GM12892 (cell line): ENCODE data around the gene RPL38.

Source experiments
- DNase-seq: peaks from one replicate; pipeline ENCODE4 v3.0.0; 2011; ENCODE audit not compliant: insufficient read length
- FAIRE-seq: peaks from 2 replicates; lab custom pipeline; 2011; peaks lifted over from hg19 to GRCh38; lab: Jason Lieb, UNC
- POLR2A ChIP-seq: IDR thresholded peaks from 2 replicates; pipeline ENCODE4 v1.6.1; 2011; ENCODE audit warnings: low read depth, low read length, control low read depth
- POLR2AphosphoS5 ChIP-seq: IDR thresholded peaks from 2 replicates; pipeline ENCODE4 v1.6.1; 2011; ENCODE audit warnings: low read depth, low read length, control low read depth
- TAF1 ChIP-seq: IDR thresholded peaks from 2 replicates; pipeline ENCODE4 v1.6.1; 2011; ENCODE audit warnings: low read depth, mild to moderate bottlenecking, control low read depth, low read length, borderline replicate concordance

The RPL38 gene

GRCh38 chr17:74164446-74165045 lies 38.9 kb upstream of the RPL38 start:
- DNase-seq (no peak), FAIRE-seq (no peak)
- TF ChIP-seq TAF1, result no peak
- TF ChIP-seq POLR2AphosphoS5, result no peak
- TF ChIP-seq POLR2A, result no peak

GRCh38 chr17:74165797-74166365 lies 37.6 kb upstream of the RPL38 start:
- DNase-seq, result no peak
- TF ChIP-seq TAF1 (no peak), POLR2AphosphoS5 (no peak), POLR2A (no peak)
- no peak for FAIRE-seq

- TF ChIP-seq POLR2A (no peak), TAF1 (no peak), POLR2AphosphoS5 (no peak)
- DNase-seq, result no peak
- no peak for FAIRE-seq
Observed at GRCh38 chr17:74170924-74171323, 32.6 kb upstream of the RPL38 start.

- no peak for DNase-seq
- no peak for TF ChIP-seq POLR2A
- no peak for TF ChIP-seq TAF1
- TF ChIP-seq POLR2AphosphoS5, result no peak
- FAIRE-seq, result no peak
Observed at GRCh38 chr17:74172700-74173099, 30.8 kb upstream of the RPL38 start.

GRCh38 chr17:74176546-74177001 lies 26.9 kb upstream of the RPL38 start:
- no peak for DNase-seq
- TF ChIP-seq POLR2A, result no peak
- TF ChIP-seq TAF1, result no peak
- TF ChIP-seq POLR2AphosphoS5, result no peak
- FAIRE-seq, result no peak

- no peak for TF ChIP-seq POLR2AphosphoS5
- no peak for TF ChIP-seq TAF1
- TF ChIP-seq POLR2A, result no peak
- DNase-seq, result no peak
- FAIRE-seq, result no peak
Observed at GRCh38 chr17:74177018-74177450, 26.4 kb upstream of the RPL38 start.

GRCh38 chr17:74179576-74179975 lies 23.9 kb upstream of the RPL38 start:
- DNase-seq (no peak), FAIRE-seq (no peak)
- TF ChIP-seq POLR2AphosphoS5, result no peak
- no peak for TF ChIP-seq TAF1
- TF ChIP-seq POLR2A, result no peak

- TF ChIP-seq TAF1 (no peak), POLR2A (no peak), POLR2AphosphoS5 (no peak)
- DNase-seq (no peak), FAIRE-seq (no peak)
Observed at GRCh38 chr17:74180336-74180735, 23.1 kb upstream of the RPL38 start.

- no peak for TF ChIP-seq TAF1
- no peak for TF ChIP-seq POLR2A
- TF ChIP-seq POLR2AphosphoS5, result no peak
- FAIRE-seq (no peak), DNase-seq (no peak)
Observed at GRCh38 chr17:74181341-74181740, 22.1 kb upstream of the RPL38 start.

GRCh38 chr17:74182041-74182723 lies 21.3 kb upstream of the RPL38 start:
- DNase-seq (no peak), FAIRE-seq (no peak)
- TF ChIP-seq TAF1 (no peak), POLR2A (no peak), POLR2AphosphoS5 (no peak)

- TF ChIP-seq POLR2AphosphoS5, result no peak
- no peak for TF ChIP-seq TAF1
- no peak for TF ChIP-seq POLR2A
- FAIRE-seq (no peak), DNase-seq (no peak)
Observed at GRCh38 chr17:74183411-74183810, 20.1 kb upstream of the RPL38 start.
